Small intestine (tissue), 16 donors: ENCODE results near the gene ARHGAP15. TPM values are rescaled to one million over a fixed set of nuclear protein-coding genes. Genes with fewer than 3 reads are reported as not detected.
A peak's percentile ranks its signal among the peaks of the same experiment; 100 is the strongest.
"Not testable (repeated sequence)": the region's sequence is repeated elsewhere in the genome, so short reads cannot be mapped to it uniquely, and the experiment has no call there.

Source experiments
- DNase-seq, 2 donors: peaks; one replicate each; pipeline versions ENCODE4 v3.0.0 to v3.0.0-alpha.2; 2013
- FAIRE-seq: peaks from 2 replicates; lab custom pipeline; 2012; peaks lifted over from hg19 to GRCh38; lab: Jason Lieb, UNC
- H3K27ac ChIP-seq, 3 donors: one replicate each; pipeline ENCODE4 v1.5.1; 2013; ENCODE audit warnings: low read length in 2 of 3, mild to moderate bottlenecking in 2 of 3, control low read depth in 1 of 3, inconsistent platforms in 1 of 3, low read depth in 1 of 3, moderate library complexity in 1 of 3
- H3K27me3 ChIP-seq, 3 donors: one replicate each; pipeline ENCODE4 v1.6.1; 2013; ENCODE audit warnings: low read length in 3 of 3, inconsistent platforms in 1 of 3; ENCODE audit not compliant: control insufficient read depth in 3 of 3, insufficient read depth in 3 of 3
- H3K36me3 ChIP-seq, 3 donors: one replicate each; pipeline ENCODE4 v1.6.1; 2013; ENCODE audit warnings: low read length in 3 of 3, inconsistent platforms in 1 of 3, low read depth in 1 of 3, mild to moderate bottlenecking in 1 of 3, moderate library complexity in 1 of 3; ENCODE audit not compliant: control insufficient read depth in 3 of 3, insufficient read depth in 2 of 3
- H3K4me1 ChIP-seq, 3 donors: one replicate each; pipeline ENCODE4 v1.6.1; 2013; ENCODE audit warnings: low read length in 2 of 3, inconsistent platforms in 1 of 3, low read depth in 1 of 3, mild to moderate bottlenecking in 1 of 3, moderate library complexity in 1 of 3; ENCODE audit not compliant: control insufficient read depth in 3 of 3, insufficient read depth in 2 of 3
- H3K4me3 ChIP-seq, 3 donors: one replicate each; pipeline ENCODE4 v1.5.1; 2013; ENCODE audit warnings: low read length in 3 of 3, control low read depth in 1 of 3, inconsistent platforms in 1 of 3, low read depth in 1 of 3, mild to moderate bottlenecking in 1 of 3, moderate library complexity in 1 of 3
- H3K9me3 ChIP-seq, 2 donors: one replicate each; pipeline ENCODE4 v1.6.1; 2013; ENCODE audit warnings: low read depth in 1 of 2, low read length in 1 of 2; ENCODE audit not compliant: control insufficient read depth in 2 of 2, insufficient read depth in 1 of 2
- WGBS, 3 donors: extraction: QIAGEN DNeasy Blood & Tissue Kit; methylation state at CpG; one replicate each; pipeline ENCODE4 v1.1.7; 2013; 5-methylcytosine and 5-hydroxymethylcytosine counted together
- long read RNA-seq, 10 donors: transcript quantifications; one replicate each; lab custom pipeline, GENCODE V29; 2026
- polyA plus RNA-seq, 4 donors: library from polyadenylated mRNA; stranded (reverse) in 3 of 4; unstranded in 1 of 4; fragments of 200-250 nt in 3 of 4; fragments of 120-200 nt in 1 of 4; gene quantifications; one replicate each; pipeline versions ENCODE4 v1.2.1 to v1.2.3, GENCODE V29; 2013
- donor health status: healthy with polysubstance abuse.
- donor health status: control.
- donor health status: control.
- donor health status: Bipolar disorder and iron deficiency.
- donor health status: healthy.

The ARHGAP15 gene
- polyA plus RNA-seq = 10 to 100 TPM in 2 of 4 donors, 1 to 10 TPM in 1, under 1 TPM in 1; 0.67 to 18.2 (median 10.1) TPM
- long read RNA-seq, donor 1 = 0 reads
- long read RNA-seq, donor 2, partial matches to known transcripts = 0 of 2 reads
- long read RNA-seq, donor 2, other reads (novel, unspliced or antisense) = 0 of 2 reads
- long read RNA-seq, donor 3, partial matches to known transcripts = 0 of 2 reads
- long read RNA-seq, donor 3, other reads (novel, unspliced or antisense) = 0 of 2 reads
- long read RNA-seq, donor 4 = 0 reads
- long read RNA-seq, donor 5 = 0 reads
- long read RNA-seq, donor 6, partial matches to known transcripts = 0 of 1 reads
- long read RNA-seq, donor 6, other reads (novel, unspliced or antisense) = 0 of 1 reads
- long read RNA-seq, donor 7 = 0 reads
- long read RNA-seq, donor 8, partial matches to known transcripts = 0 of 1 reads
- long read RNA-seq, donor 8, other reads (novel, unspliced or antisense) = 0 of 1 reads
- long read RNA-seq, donor 9 = 0 reads
- long read RNA-seq, donor 10, partial matches to known transcripts = 7 of 9 reads
- long read RNA-seq, donor 10, other reads (novel, unspliced or antisense) = 0 of 9 reads

DNA sequence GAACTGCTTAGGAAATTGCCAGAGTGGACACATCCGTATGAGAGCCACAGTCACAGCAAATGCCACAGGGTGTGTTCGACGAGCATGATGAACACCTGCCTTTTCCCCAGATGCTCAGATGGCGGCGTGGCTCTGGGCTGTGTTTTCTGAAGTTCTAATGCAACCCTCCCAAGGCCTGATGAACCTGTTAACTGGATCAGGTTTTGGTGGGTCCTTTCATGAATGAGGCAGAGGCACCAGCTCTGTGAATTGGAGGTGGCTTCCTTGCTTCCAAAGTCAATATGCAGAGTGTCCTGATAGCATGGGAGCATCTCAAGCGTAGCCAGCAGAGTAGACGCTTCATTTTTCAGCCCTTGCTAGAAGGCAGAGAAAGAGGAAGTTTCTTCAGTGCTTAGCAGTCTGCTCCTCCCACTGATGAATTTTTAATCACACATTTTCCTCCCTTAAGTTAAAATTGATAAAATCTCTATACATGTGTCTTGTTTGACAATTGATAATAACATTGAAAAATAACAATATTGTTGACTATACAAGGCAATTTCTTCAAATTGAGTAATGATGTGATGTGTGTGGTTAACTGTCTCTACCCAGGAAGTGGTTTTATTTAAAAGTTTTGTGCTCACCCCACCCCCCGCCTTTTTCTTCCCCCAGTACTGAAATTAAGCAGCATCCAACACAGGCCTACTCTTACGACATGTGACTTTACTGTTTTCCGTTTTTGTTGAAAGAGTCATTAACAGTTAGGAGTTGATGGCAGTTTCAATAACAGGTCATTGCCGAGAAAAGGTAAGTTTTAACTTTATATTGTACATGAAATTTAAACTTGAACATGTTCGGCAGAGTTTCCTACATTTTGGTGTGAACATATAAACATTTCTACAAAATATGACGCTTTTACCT lies at the start of gene ARHGAP15:
ARHGAP15 (plus strand) TSS at position 739 of the 900 bp plus-strand sequence.
- H3K4me3 ChIP-seq = no peak within 1 kb of the TSS
- no peaks in the 10 kb centered on the region for H3K27me3 ChIP-seq
- H3K27ac ChIP-seq = peak within 1 kb of the TSS; percentile 33 to 99 (median 76)
- no peaks in the 10 kb centered on the region for H3K4me1 ChIP-seq
- DNase-seq (peak; percentile 3 to 67), FAIRE-seq (no peak)
- 48 to 65% (median 58%) methylated on average over 13 of the region's 13 CpGs for WGBS, 3 donors
- H3K36me3 ChIP-seq = no peaks in the 10 kb centered on the region
- H3K9me3 ChIP-seq = no peaks in the 10 kb centered on the region

- Histone ChIP-seq H3K4me1 (no peaks in the 10 kb centered on the region), H3K27ac (no peak overlapping the region), H3K9me3 (peaks cover 0 to 2% of the 10 kb centered on the region in 2 donors), H3K27me3 (no peaks in the 10 kb centered on the region), H3K4me3 (no peak overlapping the region), H3K36me3 (no peaks in the 10 kb centered on the region)
- FAIRE-seq (no peak), DNase-seq (no peak)
- WGBS, 3 donors = 77 to 88% (median 82%) methylated on average over 1 of the region's 1 CpG
Measured at GRCh38 chr2:143081616-143082015, 47.6 kb upstream of the ARHGAP15 start.

- 52 to 67% (median 54%) methylated on average over 2 of the region's 2 CpGs for WGBS, 3 donors
- Histone ChIP-seq H3K4me1 (no peaks in the 10 kb centered on the region), H3K4me3 (no peak overlapping the region), H3K36me3 (no peaks in the 10 kb centered on the region), H3K9me3 (peaks cover 0 to 2% of the 10 kb centered on the region in 2 donors), H3K27ac (no peak overlapping the region), H3K27me3 (no peaks in the 10 kb centered on the region)
- FAIRE-seq (no peak), DNase-seq (no peak)
Measured at GRCh38 chr2:143083636-143084035, 45.6 kb upstream of the ARHGAP15 start.

GRCh38 chr2:143084462-143084861 lies 44.8 kb upstream of the ARHGAP15 start:
- Histone ChIP-seq H3K36me3 (no peaks in the 10 kb centered on the region), H3K4me1 (no peaks in the 10 kb centered on the region), H3K9me3 (peaks cover 0 to 2% of the 10 kb centered on the region in 2 donors), H3K27ac (no peak overlapping the region), H3K4me3 (no peak overlapping the region), H3K27me3 (no peaks in the 10 kb centered on the region)
- DNase-seq (no peak), FAIRE-seq (no peak)
- 79 to 98% (median 94%) methylated on average over 2 of the region's 2 CpGs for WGBS, 3 donors

- Histone ChIP-seq H3K4me1 (no peaks in the 10 kb centered on the region), H3K27ac (no peak overlapping the region), H3K36me3 (no peaks in the 10 kb centered on the region), H3K4me3 (no peak overlapping the region), H3K9me3 (peaks cover 0 to 2% of the 10 kb centered on the region in 2 donors), H3K27me3 (no peaks in the 10 kb centered on the region)
- DNase-seq (no peak), FAIRE-seq (no peak)
- WGBS, 3 donors = 58 to 73% (median 64%) methylated on average over 1 of the region's 1 CpG
Measured at GRCh38 chr2:143085125-143085784, 44.0 kb upstream of the ARHGAP15 start.

DNA sequence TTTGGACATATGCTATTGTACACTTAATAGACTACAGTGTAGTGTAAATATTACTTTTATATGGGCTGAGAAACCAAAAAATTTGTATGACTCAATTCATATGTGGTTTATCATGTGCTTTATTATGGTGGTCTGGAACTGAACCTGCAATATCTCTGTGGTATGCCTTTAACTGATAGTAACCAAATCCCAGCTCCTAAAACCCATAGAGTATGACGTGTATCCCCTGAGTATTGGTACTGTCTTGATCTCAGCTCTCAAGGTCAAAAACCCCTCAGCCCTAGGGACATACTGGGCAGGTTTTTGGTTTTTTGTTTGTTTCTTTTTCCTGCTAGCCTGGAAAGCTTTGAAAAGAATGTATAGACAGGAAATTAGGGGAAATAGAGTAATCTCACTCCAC lies 42.2 kb upstream of the ARHGAP15 start:
- H3K36me3 ChIP-seq = no peaks in the 10 kb centered on the region
- H3K27me3 ChIP-seq = no peaks in the 10 kb centered on the region
- WGBS, 3 donors = 36 to 65% (median 45%) methylated on average over 1 of the region's 1 CpG
- H3K9me3 ChIP-seq = peaks cover 0 to 2% of the 10 kb centered on the region in 2 donors
- DNase-seq (no peak), FAIRE-seq (no peak)
- H3K4me1 ChIP-seq = no peaks in the 10 kb centered on the region
- no peak overlapping the region for H3K27ac ChIP-seq
- no peak overlapping the region for H3K4me3 ChIP-seq

DNA sequence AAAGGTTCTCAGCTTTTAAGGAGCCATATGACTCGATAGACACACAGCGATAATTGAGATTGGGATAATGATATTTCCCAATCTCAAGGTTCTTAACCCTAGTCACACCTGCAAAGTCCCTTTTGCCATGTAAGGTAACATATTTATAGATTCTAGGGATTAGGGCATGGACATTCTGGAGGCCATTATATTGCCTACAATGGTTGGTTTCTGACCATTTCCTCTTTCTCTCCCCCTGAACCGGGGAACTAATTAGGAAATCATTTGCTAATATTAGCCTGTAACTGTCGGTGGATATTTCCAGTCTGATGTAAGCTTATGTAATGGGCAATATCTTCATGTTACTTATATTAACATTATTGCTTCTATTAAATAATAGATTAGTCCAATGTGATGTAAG lies 40.8 kb upstream of the ARHGAP15 start:
- Histone ChIP-seq H3K4me3 (no peak overlapping the region), H3K27ac (no peak overlapping the region), H3K27me3 (no peaks in the 10 kb centered on the region), H3K4me1 (no peaks in the 10 kb centered on the region), H3K36me3 (no peaks in the 10 kb centered on the region), H3K9me3 (no peaks in the 10 kb centered on the region)
- DNase-seq (no peak), FAIRE-seq (no peak)
- WGBS, 3 donors = 81 to 90% (median 87%) methylated on average over 4 of the region's 4 CpGs

DNA sequence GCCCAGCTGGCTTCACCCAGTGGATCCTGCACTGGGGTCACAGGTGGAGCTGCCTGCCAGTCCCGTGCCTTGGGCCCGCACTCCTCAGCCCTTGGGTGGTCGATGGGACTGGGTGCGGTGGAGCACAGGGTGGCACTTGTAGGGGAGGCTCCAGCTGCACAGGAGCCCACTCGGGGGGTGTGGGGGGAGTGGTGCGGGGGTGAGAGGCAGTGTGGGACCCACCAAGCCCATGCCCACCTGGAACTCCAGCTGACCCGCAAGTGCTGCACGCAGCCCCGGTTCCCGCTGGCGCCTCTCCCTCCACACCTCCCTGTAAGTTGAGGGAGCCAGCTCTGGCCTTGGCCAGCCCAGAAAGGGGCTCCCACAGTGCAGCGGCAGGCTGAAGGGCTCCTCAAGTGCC lies 39.7 kb upstream of the ARHGAP15 start:
- WGBS, 3 donors = 97 to 98% (median 98%) methylated on average over 8 to 12 of the region's 12 CpGs
- H3K4me1 ChIP-seq, H3K4me3 ChIP-seq, DNase-seq, FAIRE-seq, H3K27me3 ChIP-seq, H3K36me3 ChIP-seq, H3K9me3 ChIP-seq, H3K27ac ChIP-seq: not testable (repeated sequence)
